HEK293 (cell line): ENCODE results near the gene C19orf73.

Source experiments
- GLI4 ChIP-seq: fragments of 450-650 bp; formaldehyde crosslinking; IDR thresholded peaks from 2 replicates; pipeline ENCODE4 v1.5.1; 2016; ENCODE audit warnings: missing biosample characterization, missing genetic modification characterization
- KLF16 ChIP-seq: fragments of 450-650 bp; formaldehyde crosslinking; IDR thresholded peaks from 2 replicates; pipeline ENCODE4 v1.5.1; 2017; ENCODE audit warnings: missing biosample characterization, missing genetic modification characterization
- OSR2 ChIP-seq: fragments of 450-650 bp; formaldehyde crosslinking; IDR thresholded peaks from 2 replicates; pipeline ENCODE4 v1.5.1; 2016; ENCODE audit warnings: missing biosample characterization, missing genetic modification characterization
- PRDM10 ChIP-seq: fragments of 450-650 bp; formaldehyde crosslinking; IDR thresholded peaks from 2 replicates; pipeline ENCODE4 v1.5.1; 2016; ENCODE audit warnings: missing biosample characterization, missing genetic modification characterization
- WT1 ChIP-seq: fragments of 450-650 bp; formaldehyde crosslinking; IDR thresholded peaks from 2 replicates; pipeline ENCODE4 v1.5.1; 2016; ENCODE audit warnings: missing biosample characterization, missing genetic modification characterization
- ZFHX2 ChIP-seq: fragments of 450-650 bp; formaldehyde crosslinking; conservative IDR thresholded peaks from 2 replicates; pipeline ENCODE4 v1.5.1; 2016; ENCODE audit warnings: missing biosample characterization, missing genetic modification characterization
- ZFP37 ChIP-seq: fragments of 450-650 bp; formaldehyde crosslinking; IDR thresholded peaks from 2 replicates; pipeline ENCODE4 v1.5.1; 2016; ENCODE audit warnings: missing biosample characterization, missing genetic modification characterization
- ZNF10 ChIP-seq: fragments of 450-650 bp; formaldehyde crosslinking; IDR thresholded peaks from 2 replicates; pipeline ENCODE4 v1.5.1; 2017; ENCODE audit warnings: missing biosample characterization, missing genetic modification characterization
- ZNF121 ChIP-seq: fragments of 450-650 bp; formaldehyde crosslinking; IDR thresholded peaks from 2 replicates; pipeline ENCODE4 v1.5.1; 2016; ENCODE audit warnings: missing biosample characterization, missing genetic modification characterization
- ZNF280D ChIP-seq: fragments of 450-650 bp; formaldehyde crosslinking; IDR thresholded peaks from 2 replicates; pipeline ENCODE4 v1.5.1; 2016; ENCODE audit warnings: missing biosample characterization, missing genetic modification characterization
- ZNF311 ChIP-seq: fragments of 450-650 bp; formaldehyde crosslinking; IDR thresholded peaks from 2 replicates; pipeline ENCODE4 v1.5.1; 2017; ENCODE audit warnings: missing biosample characterization, missing genetic modification characterization, borderline replicate concordance
- ZNF366 ChIP-seq: fragments of 450-650 bp; formaldehyde crosslinking; conservative IDR thresholded peaks from 2 replicates; pipeline ENCODE4 v1.5.1; 2016; ENCODE audit warnings: missing biosample characterization, missing genetic modification characterization
- ZNF404 ChIP-seq: fragments of 450-650 bp; formaldehyde crosslinking; IDR thresholded peaks from 2 replicates; pipeline ENCODE4 v1.5.1; 2017; ENCODE audit warnings: missing biosample characterization, missing genetic modification characterization
- ZNF433 ChIP-seq: fragments of 450-650 bp; formaldehyde crosslinking; IDR thresholded peaks from 2 replicates; pipeline ENCODE4 v1.5.1; 2016; ENCODE audit warnings: missing biosample characterization, missing genetic modification characterization, low read depth
- ZNF561 ChIP-seq: fragments of 450-650 bp; IDR thresholded peaks from 2 replicates; pipeline ENCODE4 v1.5.1; 2018; ENCODE audit warnings: missing biosample characterization, missing genetic modification characterization, borderline replicate concordance
- ZNF660 ChIP-seq: fragments of 450-650 bp; IDR thresholded peaks from 2 replicates; pipeline ENCODE4 v1.5.1; 2018; ENCODE audit warnings: missing biosample characterization, mild to moderate bottlenecking, missing genetic modification characterization
- ZNF776 ChIP-seq: fragments of 450-650 bp; formaldehyde crosslinking; IDR thresholded peaks from 2 replicates; pipeline ENCODE4 v1.5.0; 2017; ENCODE audit warnings: missing biosample characterization, missing genetic modification characterization, borderline replicate concordance
- ZNF791 ChIP-seq: fragments of 450-650 bp; formaldehyde crosslinking; IDR thresholded peaks from 2 replicates; pipeline ENCODE4 v1.5.1; 2016; ENCODE audit warnings: missing biosample characterization, missing genetic modification characterization
- ZNF843 ChIP-seq: fragments of 450-650 bp; formaldehyde crosslinking; IDR thresholded peaks from 2 replicates; pipeline ENCODE4 v1.5.1; 2016; ENCODE audit warnings: missing biosample characterization, missing genetic modification characterization
- ZSCAN30 ChIP-seq: fragments of 450-650 bp; IDR thresholded peaks from 2 replicates; pipeline ENCODE4 v1.5.1; 2018; ENCODE audit warnings: missing biosample characterization, mild to moderate bottlenecking, missing genetic modification characterization, moderate library complexity
- ZSCAN4 ChIP-seq: fragments of 450-650 bp; formaldehyde crosslinking; IDR thresholded peaks from 2 replicates; pipeline ENCODE4 v1.5.1; 2017; ENCODE audit warnings: missing biosample characterization, missing genetic modification characterization
- TF ChIP-seq, protein P1 (sequence below): fragments of 450-650 bp; formaldehyde crosslinking; optimal IDR thresholded peaks from 2 replicates; pipeline ENCODE3; 2016; ENCODE audit warnings: missing biosample characterization, mild to moderate bottlenecking, missing genetic modification characterization
- TF ChIP-seq, protein P2 (sequence below): fragments of 450-650 bp; formaldehyde crosslinking; conservative IDR thresholded peaks from 2 replicates; pipeline ENCODE4 v1.5.1; 2016; ENCODE audit warnings: low read depth, missing biosample characterization, missing genetic modification characterization
- TF ChIP-seq, protein P3 (sequence below): fragments of 450-650 bp; formaldehyde crosslinking; IDR thresholded peaks from 2 replicates; pipeline ENCODE4 v1.5.1; 2016; ENCODE audit warnings: missing biosample characterization, missing genetic modification characterization

The C19orf73 gene

GRCh38 chr19:49085020-49085867, 33.7 kb downstream of the C19orf73 start, which contains the start of gene SNRNP70 (continued):
- TF ChIP-seq ZNF10 (tag by site-specific recombination) (peak; percentile 75), ZNF843 (tag by site-specific recombination) (peak; percentile 81), ZNF366 (peak; percentile 51; the same call in 1 of the 2 replicates), ZSCAN4 (tag by site-specific recombination) (peak; percentile 60; the same call in 1 of the 2 replicates), ZNF791 (tag by site-specific recombination) (peak; percentile 70; the same call in 1 of the 2 replicates), OSR2 (tag by site-specific recombination) (no peak), ZNF561 (tag by site-specific recombination) (peak; percentile 17; the same call in 1 of the 2 replicates), ZNF660 (tag by site-specific recombination) (peak; percentile 38), KLF16 (tag by site-specific recombination) (peak; percentile 99), ZNF280D (peak; percentile 95), ZNF433 (tag by site-specific recombination) (no peak), ZNF776 (tag by site-specific recombination) (no peak), ZFP37 (tag by site-specific recombination) (peak; percentile 98; the same call in 1 of the 2 replicates), ZSCAN30 (tag by site-specific recombination) (peak; percentile 89), ZNF311 (tag by site-specific recombination) (no peak), ZNF404 (tag by site-specific recombination) (no peak), PRDM10 (tag by site-specific recombination) (peak; percentile 69), GLI4 (tag by site-specific recombination) (peak; percentile 94), ZFHX2 (tag by site-specific recombination) (peak; percentile 90), ZNF121 (tag by site-specific recombination) (0 out of 2 replicates have a peak, but pooled peaks have one; percentile 49), WT1 (tag by site-specific recombination) (peak; percentile 16; the same call in 1 of the 2 replicates)
- TF ChIP-seq, protein P1, sequence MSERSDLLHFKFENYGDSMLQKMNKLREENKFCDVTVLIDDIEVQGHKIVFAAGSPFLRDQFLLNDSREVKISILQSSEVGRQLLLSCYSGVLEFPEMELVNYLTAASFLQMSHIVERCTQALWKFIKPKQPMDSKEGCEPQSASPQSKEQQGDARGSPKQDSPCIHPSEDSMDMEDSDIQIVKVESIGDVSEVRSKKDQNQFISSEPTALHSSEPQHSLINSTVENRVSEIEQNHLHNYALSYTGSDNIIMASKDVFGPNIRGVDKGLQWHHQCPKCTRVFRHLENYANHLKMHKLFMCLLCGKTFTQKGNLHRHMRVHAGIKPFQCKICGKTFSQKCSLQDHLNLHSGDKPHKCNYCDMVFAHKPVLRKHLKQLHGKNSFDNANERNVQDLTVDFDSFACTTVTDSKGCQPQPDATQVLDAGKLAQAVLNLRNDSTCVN (tag by site-specific recombination) = peak; percentile 99
- TF ChIP-seq, protein P2, sequence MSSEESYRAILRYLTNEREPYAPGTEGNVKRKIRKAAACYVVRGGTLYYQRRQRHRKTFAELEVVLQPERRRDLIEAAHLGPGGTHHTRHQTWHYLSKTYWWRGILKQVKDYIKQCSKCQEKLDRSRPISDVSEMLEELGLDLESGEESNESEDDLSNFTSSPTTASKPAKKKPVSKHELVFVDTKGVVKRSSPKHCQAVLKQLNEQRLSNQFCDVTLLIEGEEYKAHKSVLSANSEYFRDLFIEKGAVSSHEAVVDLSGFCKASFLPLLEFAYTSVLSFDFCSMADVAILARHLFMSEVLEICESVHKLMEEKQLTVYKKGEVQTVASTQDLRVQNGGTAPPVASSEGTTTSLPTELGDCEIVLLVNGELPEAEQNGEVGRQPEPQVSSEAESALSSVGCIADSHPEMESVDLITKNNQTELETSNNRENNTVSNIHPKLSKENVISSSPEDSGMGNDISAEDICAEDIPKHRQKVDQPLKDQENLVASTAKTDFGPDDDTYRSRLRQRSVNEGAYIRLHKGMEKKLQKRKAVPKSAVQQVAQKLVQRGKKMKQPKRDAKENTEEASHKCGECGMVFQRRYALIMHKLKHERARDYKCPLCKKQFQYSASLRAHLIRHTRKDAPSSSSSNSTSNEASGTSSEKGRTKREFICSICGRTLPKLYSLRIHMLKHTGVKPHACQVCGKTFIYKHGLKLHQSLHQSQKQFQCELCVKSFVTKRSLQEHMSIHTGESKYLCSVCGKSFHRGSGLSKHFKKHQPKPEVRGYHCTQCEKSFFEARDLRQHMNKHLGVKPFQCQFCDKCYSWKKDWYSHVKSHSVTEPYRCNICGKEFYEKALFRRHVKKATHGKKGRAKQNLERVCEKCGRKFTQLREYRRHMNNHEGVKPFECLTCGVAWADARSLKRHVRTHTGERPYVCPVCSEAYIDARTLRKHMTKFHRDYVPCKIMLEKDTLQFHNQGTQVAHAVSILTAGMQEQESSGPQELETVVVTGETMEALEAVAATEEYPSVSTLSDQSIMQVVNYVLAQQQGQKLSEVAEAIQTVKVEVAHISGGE (tag by site-specific recombination) = peak; percentile 67
- TF ChIP-seq, protein P3, sequence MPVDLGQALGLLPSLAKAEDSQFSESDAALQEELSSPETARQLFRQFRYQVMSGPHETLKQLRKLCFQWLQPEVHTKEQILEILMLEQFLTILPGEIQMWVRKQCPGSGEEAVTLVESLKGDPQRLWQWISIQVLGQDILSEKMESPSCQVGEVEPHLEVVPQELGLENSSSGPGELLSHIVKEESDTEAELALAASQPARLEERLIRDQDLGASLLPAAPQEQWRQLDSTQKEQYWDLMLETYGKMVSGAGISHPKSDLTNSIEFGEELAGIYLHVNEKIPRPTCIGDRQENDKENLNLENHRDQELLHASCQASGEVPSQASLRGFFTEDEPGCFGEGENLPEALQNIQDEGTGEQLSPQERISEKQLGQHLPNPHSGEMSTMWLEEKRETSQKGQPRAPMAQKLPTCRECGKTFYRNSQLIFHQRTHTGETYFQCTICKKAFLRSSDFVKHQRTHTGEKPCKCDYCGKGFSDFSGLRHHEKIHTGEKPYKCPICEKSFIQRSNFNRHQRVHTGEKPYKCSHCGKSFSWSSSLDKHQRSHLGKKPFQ = no peak
